Kidney epithelial cell (primary cell): ENCODE data around the gene OSBPL2. TPM values are rescaled to one million over a fixed set of nuclear protein-coding genes. Genes with fewer than 3 reads are reported as not detected.

ENCODE experiments used
- DNase-seq: peaks from one replicate; pipeline ENCODE4 v3.0.0-alpha.2; 2010; ENCODE audit warnings: low read depth
- H3K27me3 ChIP-seq: 2 replicates; pipeline ENCODE4 v1.6.0; 2011; ENCODE audit warnings: low read length; ENCODE audit not compliant: control insufficient read depth, insufficient read depth
- H3K36me3 ChIP-seq: 2 replicates; pipeline ENCODE4 v1.5.1; 2011; ENCODE audit warnings: low read length; ENCODE audit not compliant: control insufficient read depth, insufficient read depth
- H3K4me3 ChIP-seq: 2 replicates; pipeline ENCODE4 v1.5.1; 2011; ENCODE audit warnings: low read depth, mild to moderate bottlenecking, control low read depth, low read length
- total RNA-seq: library from RNA; depleted of rRNA; stranded (reverse); fragments of >200 nt; gene quantifications from 2 replicates; pipeline ENCODE4 v1.2.3, GENCODE V29; 2015
- TF ChIP-seq, protein P1 (sequence below): IDR thresholded peaks from 2 replicates; pipeline ENCODE4 v1.5.1; 2011; ENCODE audit warnings: mild to moderate bottlenecking, moderate library complexity, low read length, control low read depth, inconsistent platforms; ENCODE audit not compliant: insufficient read depth, poor library complexity, severe bottlenecking

OSBPL2 gene
- total RNA-seq, 1 donor from 2014 or later, result 26.5 TPM

DNA sequence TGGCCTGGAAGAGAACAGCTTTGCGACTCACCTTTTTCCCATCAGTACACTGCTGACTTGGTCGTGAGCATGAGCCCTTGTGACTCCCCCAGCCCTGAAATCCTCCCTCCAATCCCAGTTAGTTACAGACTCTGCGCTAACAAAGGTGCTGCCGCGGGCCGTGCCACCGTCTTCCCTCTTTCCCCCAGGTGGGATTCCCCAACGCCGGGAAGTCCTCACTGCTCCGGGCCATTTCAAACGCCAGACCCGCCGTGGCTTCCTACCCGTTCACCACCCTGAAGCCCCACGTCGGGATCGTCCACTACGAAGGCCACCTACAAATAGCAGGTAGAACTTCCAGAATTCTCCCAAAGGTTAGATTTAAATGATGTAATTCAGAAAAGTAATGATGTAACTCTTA is 39.4 kb upstream of the OSBPL2 start:
- TF ChIP-seq, protein P1, sequence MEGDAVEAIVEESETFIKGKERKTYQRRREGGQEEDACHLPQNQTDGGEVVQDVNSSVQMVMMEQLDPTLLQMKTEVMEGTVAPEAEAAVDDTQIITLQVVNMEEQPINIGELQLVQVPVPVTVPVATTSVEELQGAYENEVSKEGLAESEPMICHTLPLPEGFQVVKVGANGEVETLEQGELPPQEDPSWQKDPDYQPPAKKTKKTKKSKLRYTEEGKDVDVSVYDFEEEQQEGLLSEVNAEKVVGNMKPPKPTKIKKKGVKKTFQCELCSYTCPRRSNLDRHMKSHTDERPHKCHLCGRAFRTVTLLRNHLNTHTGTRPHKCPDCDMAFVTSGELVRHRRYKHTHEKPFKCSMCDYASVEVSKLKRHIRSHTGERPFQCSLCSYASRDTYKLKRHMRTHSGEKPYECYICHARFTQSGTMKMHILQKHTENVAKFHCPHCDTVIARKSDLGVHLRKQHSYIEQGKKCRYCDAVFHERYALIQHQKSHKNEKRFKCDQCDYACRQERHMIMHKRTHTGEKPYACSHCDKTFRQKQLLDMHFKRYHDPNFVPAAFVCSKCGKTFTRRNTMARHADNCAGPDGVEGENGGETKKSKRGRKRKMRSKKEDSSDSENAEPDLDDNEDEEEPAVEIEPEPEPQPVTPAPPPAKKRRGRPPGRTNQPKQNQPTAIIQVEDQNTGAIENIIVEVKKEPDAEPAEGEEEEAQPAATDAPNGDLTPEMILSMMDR, result no peak

DNA sequence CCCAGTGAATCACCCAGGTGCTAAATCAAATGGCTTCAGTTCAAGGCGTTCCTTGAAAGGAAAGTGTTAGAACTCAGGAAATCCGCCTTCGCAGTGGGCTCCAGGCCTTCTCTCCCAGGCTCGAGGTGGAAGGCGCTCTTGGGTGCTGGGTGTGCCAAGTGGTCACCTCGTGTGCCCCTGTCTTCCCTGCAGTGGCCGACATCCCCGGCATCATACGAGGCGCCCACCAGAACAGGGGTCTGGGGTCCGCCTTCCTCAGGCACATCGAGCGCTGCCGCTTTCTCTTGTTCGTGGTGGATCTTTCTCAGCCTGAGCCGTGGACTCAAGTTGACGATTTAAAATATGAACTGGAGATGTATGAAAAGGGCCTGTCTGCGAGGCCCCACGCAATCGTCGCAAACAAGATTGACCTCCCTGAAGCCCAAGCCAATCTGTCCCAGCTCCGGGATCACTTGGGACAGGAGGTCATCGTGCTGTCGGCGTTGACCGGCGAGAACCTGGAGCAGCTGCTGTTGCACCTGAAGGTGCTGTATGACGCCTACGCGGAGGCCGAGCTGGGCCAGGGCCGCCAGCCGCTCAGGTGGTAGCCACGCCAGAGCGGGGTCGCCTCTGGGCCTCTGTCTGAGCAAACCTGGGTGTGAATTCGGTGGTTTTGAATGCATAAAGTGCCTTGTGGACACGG is 37.7 kb upstream of the OSBPL2 start:
- TF ChIP-seq, protein P1, result no peak
- H3K4me3 ChIP-seq, result no peak overlapping the region
- H3K36me3 ChIP-seq, result peaks cover 2% of the 10 kb centered on the region
- no peaks in the 10 kb centered on the region for H3K27me3 ChIP-seq
- no peak for DNase-seq

More for the DNA sequence above, 39.4 kb upstream of the OSBPL2 start:
- Histone ChIP-seq H3K27me3 (no peaks in the 10 kb centered on the region), H3K36me3 (peaks cover 2% of the 10 kb centered on the region), H3K4me3 (no peak overlapping the region)
- no peak for DNase-seq

DNA sequence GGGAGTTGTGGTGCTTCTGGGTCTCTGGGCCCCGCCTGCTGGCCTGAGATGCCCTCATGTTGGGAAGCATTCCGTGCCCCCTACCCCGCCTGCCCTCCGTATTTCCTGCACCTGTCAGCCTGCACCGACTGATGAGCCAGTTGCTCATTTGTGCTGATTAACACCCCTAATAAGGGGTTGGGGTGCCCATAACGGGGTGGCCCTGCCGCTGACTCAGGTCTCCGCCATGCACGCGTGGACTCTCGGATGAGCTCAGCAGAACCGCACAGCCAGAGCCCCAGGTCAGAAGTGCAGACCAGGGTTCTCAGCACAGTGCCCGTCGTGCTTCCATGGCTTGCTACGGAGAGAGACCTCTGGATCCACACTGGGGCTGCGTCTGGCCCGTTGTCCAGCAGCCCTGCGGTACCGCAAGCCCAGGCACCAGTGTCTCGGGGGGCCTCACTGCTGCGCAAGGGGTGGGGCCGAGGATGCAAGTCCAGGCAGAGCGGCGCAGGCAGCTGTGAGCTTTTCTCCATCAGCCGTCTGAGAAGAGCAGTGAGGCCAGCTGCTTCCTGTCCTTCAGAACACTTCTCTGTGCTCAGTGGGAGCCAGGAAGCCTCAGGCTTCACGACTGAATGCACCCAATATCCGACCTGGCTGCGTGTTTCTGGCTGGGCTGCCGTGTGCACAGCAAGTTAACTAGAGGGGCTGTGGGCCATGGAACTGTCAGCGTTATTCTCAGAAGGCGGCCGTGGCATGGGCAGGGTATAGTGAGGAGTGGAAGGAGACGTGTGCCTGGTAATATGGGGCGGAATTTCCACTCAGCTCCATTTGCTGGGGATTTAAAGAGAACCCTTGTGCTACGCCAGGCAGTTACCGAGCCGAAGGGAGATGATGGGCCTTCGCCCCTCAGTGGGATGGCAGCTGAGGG is 36.9 kb upstream of the OSBPL2 start:
- Histone ChIP-seq H3K4me3 (no peak overlapping the region), H3K27me3 (no peaks in the 10 kb centered on the region), H3K36me3 (peaks cover 2% of the 10 kb centered on the region)
- TF ChIP-seq, protein P1, result no peak
- no peak for DNase-seq

- no peak overlapping the region for H3K4me3 ChIP-seq
- TF ChIP-seq, protein P1, result no peak
- H3K36me3 ChIP-seq, result peaks cover 2% of the 10 kb centered on the region
- no peaks in the 10 kb centered on the region for H3K27me3 ChIP-seq
- DNase-seq, result no peak
These were observed 36.3 kb upstream of the OSBPL2 start for GRCh38 chr20:62202083-62202395.

- Histone ChIP-seq H3K36me3 (peaks cover 2% of the 10 kb centered on the region), H3K4me3 (no peak overlapping the region), H3K27me3 (no peaks in the 10 kb centered on the region)
- TF ChIP-seq, protein P1, result no peak
- DNase-seq, result no peak
These were observed 35.5 kb upstream of the OSBPL2 start for GRCh38 chr20:62202676-62203377.
